Measurements from ENCODE around the gene ADAM12.

DNA sequence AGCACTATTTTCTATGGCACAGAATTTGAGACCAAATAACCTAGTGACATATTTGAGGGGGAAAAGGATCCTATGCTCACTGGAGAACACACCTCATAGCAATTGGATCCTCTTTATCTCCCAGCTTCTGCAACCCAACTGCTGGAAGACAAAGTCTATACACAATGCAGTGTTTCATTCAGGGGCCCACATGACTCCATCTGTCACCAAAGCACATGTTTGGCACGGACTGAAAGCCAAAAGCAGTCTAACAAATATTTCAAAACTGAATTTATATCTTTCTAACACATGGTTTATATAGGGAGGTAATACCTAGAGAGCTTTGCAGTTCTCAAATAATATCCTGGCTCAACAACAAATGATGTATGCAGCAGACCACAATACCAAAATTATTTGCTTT lies 39.2 kb downstream of the ADAM12 start:
- TF ChIP-seq, protein P1, sequence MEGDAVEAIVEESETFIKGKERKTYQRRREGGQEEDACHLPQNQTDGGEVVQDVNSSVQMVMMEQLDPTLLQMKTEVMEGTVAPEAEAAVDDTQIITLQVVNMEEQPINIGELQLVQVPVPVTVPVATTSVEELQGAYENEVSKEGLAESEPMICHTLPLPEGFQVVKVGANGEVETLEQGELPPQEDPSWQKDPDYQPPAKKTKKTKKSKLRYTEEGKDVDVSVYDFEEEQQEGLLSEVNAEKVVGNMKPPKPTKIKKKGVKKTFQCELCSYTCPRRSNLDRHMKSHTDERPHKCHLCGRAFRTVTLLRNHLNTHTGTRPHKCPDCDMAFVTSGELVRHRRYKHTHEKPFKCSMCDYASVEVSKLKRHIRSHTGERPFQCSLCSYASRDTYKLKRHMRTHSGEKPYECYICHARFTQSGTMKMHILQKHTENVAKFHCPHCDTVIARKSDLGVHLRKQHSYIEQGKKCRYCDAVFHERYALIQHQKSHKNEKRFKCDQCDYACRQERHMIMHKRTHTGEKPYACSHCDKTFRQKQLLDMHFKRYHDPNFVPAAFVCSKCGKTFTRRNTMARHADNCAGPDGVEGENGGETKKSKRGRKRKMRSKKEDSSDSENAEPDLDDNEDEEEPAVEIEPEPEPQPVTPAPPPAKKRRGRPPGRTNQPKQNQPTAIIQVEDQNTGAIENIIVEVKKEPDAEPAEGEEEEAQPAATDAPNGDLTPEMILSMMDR (IDR thresholded peaks at IDR 0.05 in 8 of 11, conservative IDR thresholded peaks at IDR 0.05 in 3 of 11) = no peak
- TF ChIP-seq POLR2AphosphoS5 (IDR thresholded peaks at IDR 0.05) (no peak), POLR2A (IDR thresholded peaks at IDR 0.05) (no peak)

Data from spleen (tissue), 7 donors.